CD4-positive, alpha-beta T cell treated with Interleukin-6 at 100 ng/mL for 8 hours (primary cell): ENCODE data around the gene RBM17.
A peak's percentile ranks its signal among the peaks of the same experiment; 100 is the strongest.
"Not testable (repeated sequence)": the region's sequence is repeated elsewhere in the genome, so short reads cannot be mapped to it uniquely, and the experiment has no call there.

Experiments used
- DNase-seq: peaks from one replicate; pipeline ENCODE4 v3.0.0-alpha.2; 2020; ENCODE audit warnings: mixed read lengths, low spot score

Gene RBM17

DNA sequence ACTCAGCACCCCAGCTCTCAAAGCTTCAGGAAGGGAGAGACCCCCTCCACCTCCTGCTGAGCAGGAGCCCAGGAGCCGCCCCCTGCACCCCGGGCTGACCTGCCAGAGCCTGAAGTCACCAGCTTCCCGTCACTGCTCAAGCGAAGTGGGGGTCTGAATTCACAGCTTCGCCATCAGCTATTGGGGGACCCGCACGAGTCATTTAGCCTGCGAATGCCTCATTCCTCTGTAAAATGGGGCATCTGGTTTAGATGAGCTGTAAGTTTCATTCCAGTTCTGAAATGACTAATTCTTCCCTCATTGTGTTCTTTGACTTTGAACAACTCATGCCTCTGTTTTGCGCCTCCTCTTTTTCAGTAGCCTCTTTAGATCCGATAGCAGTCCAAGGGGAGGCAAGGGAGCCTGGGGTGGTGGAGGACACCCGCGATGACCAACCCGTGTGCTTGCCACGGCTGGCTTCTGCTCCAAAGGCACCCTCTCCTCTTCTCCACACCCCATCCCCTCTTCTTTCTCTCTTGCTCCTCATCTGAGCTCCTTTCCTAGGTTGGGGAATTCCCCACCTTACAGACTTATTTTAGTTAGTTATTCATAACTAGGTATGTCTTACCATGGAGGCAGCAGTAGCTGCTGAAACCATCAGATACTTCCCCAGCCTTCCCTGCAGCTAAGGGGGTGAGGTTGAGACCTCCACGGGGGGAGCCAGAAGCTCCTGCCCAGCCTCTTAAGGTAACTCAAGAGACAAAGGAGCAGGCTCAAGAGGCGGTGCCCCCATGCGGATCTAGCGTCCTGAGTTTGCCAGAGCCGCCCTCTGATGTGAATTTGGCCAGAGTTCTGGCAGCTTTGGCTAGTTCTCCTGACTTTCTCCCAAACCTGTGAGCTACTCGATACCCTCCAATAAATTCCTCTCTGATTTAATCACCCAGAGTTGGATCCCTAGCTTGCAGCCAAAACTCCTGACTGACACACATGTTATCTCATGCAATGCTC lies 47.7 kb downstream of the RBM17 start:
- no peak for DNase-seq

DNA sequence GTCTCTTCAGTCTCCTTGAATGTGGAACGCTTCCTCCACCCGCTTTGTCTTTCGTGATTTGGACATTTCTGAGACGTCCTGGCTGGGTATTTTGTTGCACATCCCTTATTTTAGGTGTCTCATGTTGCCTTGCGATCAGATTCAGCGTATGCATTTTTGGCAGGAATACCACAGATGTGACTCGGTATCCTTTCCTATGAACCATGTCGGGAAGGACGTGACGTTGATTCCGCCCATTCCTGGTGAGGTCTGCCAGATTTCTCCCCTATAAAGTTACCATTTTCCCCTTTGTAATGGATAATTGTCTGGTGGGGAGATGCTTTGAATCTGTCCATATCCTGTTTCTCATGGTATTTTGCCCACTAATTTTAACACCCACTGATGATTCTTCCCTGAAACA lies 49.6 kb downstream of the RBM17 start:
- no peak for DNase-seq

DNA sequence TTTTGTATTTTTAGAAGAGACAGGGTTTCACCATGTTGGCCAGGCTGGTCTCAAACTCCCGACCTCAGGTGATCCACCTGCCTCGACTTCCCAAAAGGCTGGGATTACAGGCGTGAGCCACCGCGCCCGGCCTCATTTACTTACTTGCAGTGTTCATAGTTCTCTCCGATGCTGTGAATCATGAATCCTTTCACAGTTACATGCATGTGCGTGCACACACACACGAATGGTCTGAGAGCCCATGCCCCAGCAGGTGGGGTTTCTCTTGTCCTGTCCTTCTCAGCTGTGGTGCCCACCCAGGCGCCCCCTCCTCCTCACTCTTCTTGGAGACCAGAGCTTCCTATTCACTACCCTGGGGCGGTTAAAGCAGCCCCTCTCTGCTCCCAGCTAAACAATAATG lies 50.6 kb downstream of the RBM17 start:
- DNase-seq, result no peak

DNA sequence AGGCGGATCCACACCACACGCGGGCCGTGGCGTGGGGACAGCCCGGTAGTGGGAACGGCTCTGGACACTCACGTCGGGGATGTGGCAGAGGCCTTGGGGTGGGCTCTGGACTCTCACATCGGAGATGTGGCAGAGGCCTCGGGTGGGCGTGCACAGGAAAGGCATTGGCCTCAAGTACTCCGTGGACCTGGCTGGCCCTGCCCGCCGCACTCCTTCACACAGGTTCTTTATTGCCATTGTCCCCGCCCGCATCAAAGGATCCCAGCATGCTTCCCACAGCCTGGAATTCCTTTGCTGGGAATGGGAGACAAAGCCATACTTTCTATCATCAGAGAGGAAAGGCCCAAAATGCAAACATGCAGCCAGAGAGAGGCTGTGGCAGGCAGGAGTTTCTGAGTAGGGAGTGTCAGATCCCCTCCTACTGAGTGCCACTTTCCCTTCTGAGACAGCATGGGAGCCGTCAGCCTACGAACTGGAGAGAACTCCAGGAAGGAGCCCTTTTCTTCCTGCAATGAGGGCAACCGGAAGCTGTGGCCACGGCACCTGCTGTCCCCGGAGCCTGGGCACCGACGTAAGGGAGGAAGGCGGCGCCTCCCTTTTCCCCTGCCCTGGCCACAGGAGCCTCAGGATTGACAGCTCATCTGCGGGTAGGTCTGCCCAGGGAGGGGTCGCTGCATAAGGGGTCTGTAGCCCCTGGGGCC lies 51.5 kb downstream of the RBM17 start:
- peak; percentile 38 for DNase-seq

DNA sequence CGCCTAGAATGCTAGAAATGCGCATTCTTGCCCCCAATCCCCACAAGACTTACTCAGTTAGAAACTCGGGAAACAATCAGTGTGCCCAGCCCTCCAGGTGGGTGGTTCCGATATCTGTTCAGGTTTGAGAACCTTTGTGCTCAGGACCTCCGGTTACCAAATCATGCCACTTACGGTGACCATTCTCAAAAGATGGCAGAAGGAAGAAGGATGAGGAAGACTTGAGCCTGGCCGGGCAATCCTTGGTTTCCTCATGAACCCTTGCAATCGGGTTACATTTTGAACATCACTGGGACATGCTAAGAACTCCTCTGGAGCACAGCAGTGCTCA lies 52.1 kb downstream of the RBM17 start:
- no peak for DNase-seq

DNA sequence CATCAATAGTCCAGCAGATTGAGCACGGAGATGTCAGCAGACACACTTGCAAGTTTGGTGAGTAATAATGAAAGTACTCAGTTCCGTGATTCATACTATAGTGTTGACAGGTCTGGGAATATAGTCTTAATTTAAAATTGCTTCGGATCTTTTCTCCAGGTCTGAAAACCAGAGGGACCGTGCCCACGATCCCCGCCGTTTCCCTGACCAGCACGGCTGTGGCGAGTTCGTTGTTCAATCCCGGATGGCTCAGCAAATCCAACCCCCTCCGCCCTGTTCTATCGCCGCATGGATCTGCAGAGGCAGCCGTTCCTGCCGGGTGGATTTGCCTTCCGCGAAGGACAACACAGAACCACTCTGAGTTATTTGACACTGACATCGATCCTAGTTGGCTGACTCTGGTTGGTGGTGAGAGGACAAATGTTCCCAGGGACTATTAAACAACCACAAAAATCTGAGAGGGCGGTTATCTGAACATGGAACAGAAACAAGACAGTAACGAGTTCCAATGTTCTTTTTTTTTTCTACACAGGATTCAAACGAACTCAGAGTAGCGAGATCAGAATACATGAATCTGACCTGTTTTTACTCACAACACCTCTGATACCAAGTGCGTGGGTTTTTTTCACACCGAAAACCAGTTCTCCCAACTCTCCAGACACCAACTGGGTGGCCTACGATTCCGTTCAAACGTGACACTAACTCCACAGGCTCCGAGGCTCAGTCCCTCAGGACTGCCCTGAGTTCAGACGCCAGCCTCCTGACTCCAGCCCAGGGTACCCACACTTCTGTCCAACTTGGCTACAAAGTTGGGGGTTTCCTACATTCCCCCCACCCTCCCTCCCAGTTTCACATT lies 52.7 kb downstream of the RBM17 start:
- peak; percentile 36 for DNase-seq

DNA sequence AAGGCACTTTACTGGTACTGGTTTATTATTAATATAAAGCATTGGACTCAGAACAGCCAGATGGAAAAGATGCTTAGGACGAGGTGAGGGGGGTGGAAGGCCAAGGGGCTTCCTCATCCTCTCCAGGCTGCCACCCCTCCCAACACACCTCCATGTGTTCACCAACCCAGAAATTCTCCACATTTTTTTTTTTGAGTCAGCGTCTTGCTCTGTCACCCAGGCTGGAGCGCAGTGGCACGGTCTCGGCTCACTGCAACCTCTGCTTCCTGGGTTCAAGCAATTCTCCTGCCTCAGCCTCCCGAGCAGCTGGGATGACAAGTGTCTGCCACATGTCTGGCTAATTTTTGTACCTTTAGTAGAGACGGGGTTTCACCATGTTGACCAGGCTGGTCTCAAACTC lies 53.4 kb downstream of the RBM17 start:
- DNase-seq, result not testable (repeated sequence)

DNA sequence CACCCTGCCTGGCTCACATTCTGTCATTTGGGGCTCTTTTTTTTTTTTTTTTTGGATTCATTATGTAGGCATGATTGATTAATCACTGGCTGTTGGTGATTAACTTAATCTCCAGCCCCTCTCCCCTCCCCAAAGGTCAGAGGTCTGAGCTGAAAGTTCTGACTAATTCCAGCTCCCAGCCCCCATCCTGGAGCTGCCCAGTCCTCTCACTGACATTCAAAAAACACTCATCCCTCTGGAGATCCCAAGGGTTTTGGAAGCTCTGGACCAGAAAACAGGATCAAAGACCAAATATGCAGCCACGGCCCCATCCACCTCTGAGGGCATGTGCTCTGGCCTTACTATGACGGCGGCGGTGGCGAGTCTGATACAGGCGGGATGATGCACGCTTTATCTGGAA lies 53.8 kb downstream of the RBM17 start:
- DNase-seq, result no peak

DNA sequence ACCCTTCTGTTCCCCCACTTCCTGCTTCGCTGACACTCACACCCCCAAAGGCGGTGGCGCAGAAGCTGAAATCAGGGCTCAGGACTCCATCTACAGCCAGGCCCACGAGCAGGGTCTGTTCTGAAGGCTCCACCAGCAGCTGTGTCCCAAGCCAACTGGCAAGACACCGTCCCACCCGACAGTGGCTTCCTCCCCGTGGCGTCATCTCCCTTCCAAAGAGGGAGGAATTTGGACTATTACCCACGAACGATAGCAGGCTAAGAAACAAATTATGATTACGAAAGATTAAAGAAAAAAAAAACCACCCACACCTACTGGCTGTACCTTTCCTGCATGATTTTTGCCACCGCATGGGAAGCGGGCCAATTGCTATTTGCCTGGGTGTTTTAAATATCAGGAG lies 54.3 kb downstream of the RBM17 start:
- no peak for DNase-seq

DNA sequence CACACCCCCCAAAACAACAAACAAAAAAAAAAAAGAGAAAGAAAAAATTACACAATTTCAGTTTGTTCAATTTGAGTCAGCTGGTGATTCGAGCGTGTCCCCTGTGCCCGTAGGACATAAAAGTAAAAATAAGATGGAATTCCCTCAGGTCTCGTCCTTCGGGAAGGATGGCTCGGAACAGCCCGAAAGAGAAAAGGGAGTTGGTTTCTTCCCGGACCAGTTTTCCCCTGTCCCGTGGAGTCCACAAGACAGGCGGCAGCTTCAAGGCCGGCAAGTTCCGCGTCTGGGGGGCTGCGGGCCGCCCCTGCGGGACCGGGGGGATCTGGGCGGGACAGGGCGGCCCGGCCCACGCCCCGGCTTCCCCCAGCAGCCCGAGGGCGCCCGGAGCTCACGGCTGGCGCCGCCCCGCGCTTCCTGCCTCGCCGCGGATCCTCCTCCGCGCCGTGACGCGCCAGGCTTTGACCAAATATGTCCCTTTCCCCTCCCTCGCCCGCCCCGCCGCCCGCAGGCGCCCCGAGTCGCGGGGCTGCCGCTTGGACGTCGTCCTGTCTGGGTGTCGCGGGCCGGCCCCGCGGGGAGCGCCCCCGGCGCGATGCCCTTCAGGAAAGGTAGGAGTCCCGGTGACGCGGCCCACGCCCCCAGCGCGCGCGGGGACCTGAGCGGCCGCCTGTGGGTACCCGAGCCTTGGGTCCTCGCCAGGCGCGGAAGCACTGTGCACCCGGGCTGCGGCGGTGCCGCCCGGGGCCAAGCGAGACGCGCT lies 55.8 kb downstream of the RBM17 start:
- DNase-seq, result peak; percentile 83

DNA sequence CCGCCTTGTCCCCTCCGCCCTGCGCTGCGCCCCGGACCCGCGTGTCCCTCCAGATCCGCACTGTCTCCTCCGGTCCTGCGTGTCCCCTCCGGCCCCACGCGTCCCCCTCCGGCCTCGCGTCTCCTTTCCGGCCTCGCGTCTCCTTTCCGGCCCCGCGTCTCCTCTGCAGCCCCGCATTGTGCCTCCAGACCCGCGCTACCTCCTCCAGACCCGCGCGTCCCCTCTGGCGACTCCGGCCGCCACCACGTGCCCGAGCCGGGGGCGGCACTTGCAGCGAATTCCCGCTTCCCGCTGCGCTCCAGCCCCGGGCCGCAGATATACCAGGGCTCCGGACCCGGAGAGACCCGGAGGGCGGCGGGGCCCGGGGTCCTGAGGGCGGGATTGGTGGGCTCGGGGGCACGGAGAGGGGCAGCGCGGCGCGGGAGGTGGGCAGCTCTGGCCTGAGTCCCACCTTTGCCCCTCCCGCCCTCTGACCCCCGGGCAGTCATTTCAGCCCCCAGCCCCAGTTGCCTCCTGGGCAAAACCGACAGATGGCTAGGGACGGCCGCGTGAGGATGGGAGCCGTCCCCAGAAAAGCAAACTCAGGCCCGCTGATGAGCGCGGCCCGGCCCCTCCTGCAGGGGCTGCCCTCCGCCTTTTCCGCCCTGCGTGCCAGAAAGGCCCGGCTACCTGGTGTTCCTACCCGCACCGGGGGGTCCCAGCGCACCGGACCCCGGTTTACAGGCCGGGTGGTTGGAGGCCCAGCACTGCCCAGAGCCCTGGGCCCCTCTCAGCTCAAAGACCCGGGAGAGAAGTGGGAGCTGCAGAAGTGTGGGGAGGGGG lies 56.5 kb downstream of the RBM17 start:
- no peak for DNase-seq

DNA sequence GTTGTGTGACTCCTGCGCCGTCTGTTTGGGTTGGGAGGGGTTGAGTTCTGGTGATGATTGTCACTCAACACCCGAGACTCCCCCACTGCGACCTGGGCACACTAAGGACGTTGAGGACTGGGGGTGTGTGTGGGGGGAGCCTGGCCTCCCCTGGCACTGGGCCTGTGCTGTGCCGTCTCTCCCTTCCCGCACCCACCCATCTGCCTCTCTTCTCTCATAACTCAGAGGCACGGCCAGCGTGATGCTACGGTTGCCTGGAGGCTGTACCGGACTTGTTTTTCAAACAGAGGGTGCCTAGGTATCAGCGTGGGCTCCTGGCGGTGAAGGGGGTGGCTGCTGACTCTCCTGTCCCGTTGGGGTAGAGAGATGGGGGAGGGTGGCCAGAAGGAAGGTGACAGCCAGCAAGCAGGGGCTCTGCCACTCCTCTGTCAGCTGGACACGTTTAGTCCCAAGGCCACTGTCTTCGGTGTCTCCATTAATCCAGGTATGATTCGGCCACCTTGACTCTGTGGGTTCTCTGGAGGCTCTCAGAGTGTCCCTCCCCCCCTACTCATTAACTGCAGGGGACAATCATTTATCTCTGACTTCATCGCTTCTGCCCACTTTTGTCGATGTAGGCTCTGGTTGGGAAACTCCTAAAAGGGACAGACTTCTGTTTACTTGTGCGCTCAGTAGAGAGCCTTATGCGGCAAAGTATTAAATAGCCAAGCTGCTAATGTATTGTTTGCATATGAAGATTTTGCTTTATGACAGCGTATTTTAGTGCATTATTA lies 57.4 kb downstream of the RBM17 start:
- no peak for DNase-seq

DNA sequence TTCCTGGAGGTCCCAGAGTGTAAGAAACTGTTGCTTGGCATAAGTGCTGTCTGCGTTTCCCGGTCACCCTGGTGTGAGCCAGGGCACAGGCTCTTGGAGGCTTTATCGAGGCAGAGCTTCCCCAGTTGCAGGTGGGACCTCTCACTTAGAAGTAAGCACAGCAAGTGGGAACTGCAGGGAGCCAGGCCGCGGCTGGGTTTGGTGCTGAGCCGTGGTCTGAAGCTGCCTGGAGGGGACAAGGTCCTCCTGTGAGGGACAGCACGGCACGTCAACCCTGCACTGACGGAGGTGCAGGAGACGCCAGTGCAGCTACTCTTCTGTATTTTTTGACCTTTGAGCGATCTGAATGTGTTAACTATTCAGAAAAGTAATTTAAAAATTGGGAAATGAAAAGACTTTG lies 58.1 kb downstream of the RBM17 start:
- no peak for DNase-seq

DNA sequence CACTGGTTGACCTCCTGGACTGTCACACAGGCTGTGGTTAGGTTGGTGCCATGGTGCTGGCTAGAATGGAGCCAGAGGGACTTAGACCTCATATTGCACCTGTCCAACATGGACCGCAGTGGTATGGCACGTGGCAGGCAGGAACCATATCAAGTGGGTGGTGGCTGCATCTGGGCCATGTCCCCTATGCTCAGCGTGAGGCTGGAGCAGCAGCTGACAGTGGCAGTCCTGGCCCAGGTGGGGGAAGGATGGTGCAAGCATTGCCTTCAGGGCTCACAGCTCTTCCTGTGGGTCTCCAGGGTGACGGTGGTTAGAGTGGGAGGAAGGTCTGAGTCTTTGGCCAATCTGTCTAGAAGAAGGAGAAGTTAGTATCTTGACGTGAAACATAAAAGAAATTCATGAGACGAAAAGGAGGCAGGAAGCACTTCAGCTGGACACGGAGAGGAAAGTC lies 59.4 kb downstream of the RBM17 start:
- no peak for DNase-seq

DNA sequence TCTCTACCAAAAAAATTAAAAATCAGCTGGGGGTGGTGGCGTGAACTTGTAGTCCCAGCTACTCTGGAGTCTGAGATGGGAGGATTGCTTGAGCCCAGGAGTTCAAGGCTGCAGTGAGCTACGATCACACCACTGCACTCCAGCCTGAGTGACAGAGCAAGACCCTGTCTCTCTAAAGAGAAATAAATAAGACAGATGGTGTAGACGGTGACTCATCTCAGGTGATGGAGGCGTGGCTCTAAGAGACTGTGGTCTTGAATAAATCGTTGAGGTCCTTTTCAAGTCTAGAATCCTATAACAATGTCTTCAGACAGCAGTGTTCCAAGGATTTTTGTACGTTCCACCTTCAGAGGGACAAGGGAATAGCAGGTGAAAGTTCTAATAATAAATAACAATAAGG lies 60.1 kb downstream of the RBM17 start:
- no peak for DNase-seq

DNA sequence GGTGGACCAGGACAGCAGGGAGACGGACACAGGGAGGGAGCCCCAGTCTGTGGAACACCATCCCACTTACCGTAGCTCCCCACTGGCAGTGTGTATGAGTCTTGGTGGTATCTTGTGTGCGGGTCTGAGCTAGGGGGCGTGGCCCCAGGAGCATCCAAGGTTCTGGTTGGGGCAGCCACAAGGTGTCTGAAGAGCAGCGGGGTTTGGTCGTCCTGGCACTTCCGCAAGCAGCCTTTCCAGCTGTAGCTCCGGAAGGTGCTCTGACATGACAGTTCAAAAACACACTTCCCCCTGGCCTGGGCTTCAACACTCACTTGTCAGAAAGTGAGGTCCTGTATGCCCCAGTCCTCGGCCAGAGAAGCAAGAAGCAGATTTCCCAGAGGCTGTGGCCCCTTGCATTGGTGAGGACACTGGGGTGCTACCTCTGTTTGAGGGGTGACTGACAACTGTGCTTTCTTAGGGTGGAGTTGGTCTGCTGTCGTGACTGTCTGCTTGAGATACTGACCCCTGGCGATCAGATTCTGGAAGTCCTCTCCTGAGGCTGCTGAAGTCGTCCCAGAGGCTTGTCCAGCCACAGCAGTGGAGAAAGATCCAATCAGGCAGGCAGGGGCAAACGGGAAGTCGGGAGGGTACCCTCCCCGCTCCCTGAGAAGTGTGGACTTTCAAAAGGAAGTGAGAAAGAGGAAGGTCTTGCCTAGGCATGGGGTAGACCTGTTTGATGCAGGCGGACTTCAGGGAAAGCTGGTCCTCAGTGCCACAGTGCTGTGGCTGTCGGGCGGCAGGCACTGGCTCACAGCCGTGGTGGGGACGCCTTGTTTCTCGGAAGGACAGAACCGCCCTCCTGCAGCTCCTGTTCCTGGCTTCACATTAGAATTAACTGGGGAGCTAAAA lies 62.5 kb downstream of the RBM17 start:
- peak; percentile 58 for DNase-seq

DNA sequence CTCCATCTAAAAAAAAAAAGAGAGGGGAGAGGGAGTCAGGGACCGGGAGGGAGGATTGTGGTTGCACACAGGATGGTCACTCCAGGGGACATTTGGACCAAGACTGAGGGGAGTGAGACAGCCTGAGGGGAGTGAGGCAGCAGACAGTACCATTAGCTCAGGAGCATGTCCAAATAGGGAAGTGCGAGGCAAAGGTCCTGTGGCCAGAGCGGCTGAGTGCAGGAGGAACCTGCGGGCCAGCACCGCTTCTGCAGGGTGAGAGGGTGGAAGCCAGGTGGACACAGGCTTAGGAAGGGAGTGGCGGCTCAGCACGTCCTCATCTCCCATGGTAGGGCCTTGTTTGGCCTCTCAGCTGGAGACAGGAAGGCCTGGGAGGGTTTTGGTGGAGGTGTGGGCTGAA lies 65.0 kb downstream of the RBM17 start:
- no peak for DNase-seq

DNA sequence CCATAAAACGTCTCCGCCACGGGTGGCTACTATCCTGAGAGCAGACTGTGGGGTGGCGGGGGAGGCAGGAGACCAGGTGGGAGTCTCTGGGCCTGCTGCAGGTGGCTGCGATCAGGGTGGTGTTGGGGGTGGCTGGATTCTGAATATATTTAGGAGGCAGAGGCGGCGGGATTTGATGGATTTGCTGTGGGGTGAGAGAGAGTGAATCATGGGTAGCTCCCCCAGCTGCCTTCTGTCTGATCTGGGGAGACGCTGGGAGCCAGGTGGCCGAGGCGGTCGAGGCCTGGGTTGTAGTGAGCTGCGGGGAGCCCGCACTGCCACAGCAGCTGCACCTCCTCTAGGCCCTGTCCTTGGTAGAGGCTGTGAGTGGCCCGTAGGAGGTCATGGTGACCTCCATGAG lies 65.7 kb downstream of the RBM17 start:
- no peak for DNase-seq

DNA sequence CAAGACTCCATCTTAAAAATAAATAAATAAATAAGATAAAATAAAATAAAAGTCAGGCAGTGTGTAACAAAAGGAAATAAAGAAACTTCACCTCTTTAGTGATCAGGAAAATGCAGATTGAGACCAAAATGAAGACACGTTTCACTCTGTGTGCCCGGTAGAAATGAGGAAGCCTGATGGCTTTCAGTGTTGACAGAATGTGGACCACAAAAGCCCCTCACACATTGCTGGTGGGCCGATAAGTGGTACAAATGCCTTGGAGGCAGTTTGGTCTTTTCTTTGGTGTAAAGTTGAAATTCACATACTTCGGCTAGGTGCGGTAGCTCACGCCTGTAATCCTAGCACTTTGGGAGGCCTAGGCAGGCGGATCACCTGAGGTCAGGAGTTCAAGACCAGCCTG lies 69.4 kb downstream of the RBM17 start:
- no peak for DNase-seq
